IMR-90 (cell line): ENCODE results near the gene PCYT1B. TPM values are rescaled to one million over a fixed set of nuclear protein-coding genes. Genes with fewer than 3 reads are reported as not detected.

Source experiments
- ATAC-seq: fragments of 200-7000 bp; cut with Tn5 transposase; 2 replicates; pipeline ENCODE4 v1.9.1; 2020; ENCODE audit warnings: low read depth, mild to moderate bottlenecking, moderate library complexity
- BruUV-seq: library from RNA; stranded (reverse); fragments of 400-500 nt; replicated peaks from 2 replicates; lab custom pipeline; 2021; lab: Mats Ljungman, UMichigan
- CTCF ChIA-PET: fragments of 300-600 bp; formaldehyde crosslinking; extraction: SDS; loops from one replicate; lab custom pipeline; 2021; ENCODE audit warnings: antibody characterized with exemption; lab: Yijun Ruan, JAX
- POLR2A ChIA-PET: fragments of 300-600 bp; sonication (Branson Sonifier 250); formaldehyde crosslinking; loops from one replicate; lab custom pipeline; 2022; ENCODE audit warnings: antibody characterized with exemption; ENCODE audit not compliant: unreplicated experiment; lab: Charles Lee
- DNase-seq: peaks from one replicate; pipeline ENCODE4 v3.0.0; 2013
- H2AFZ ChIP-seq: replicated peaks from 2 replicates; pipeline ENCODE3; 2013; ENCODE audit warnings: low read length, mild to moderate bottlenecking; ENCODE audit not compliant: poor library complexity
- H2AK5ac ChIP-seq: 2 replicates; pipeline ENCODE4 v1.6.1; 2013; ENCODE audit warnings: low read depth, low read length, inconsistent platforms
- H2AK9ac ChIP-seq: replicated peaks from 2 replicates; pipeline ENCODE3; 2013; ENCODE audit warnings: mild to moderate bottlenecking, low read depth, low read length, moderate library complexity; ENCODE audit not compliant: poor library complexity
- H2BK120ac ChIP-seq: 2 replicates; pipeline ENCODE4 v1.6.1; 2013; ENCODE audit warnings: low read depth, low read length, inconsistent platforms
- H2BK15ac ChIP-seq: 3 replicates; pipeline ENCODE4 v1.6.1; 2013; ENCODE audit warnings: low read depth, low read length, inconsistent platforms
- H2BK20ac ChIP-seq: 2 replicates; pipeline ENCODE4 v1.6.1; 2013; ENCODE audit warnings: low read depth, mild to moderate bottlenecking, inconsistent platforms, low read length, moderate library complexity
- H2BK5ac ChIP-seq: 2 replicates; pipeline ENCODE4 v1.6.1; 2013; ENCODE audit warnings: mild to moderate bottlenecking, low read depth, low read length, inconsistent platforms; ENCODE audit not compliant: poor library complexity, severe bottlenecking
- H3K14ac ChIP-seq: replicated peaks from 2 replicates; pipeline ENCODE4 v1.6.1; 2013; ENCODE audit warnings: low read depth, low read length, inconsistent platforms
- H3K18ac ChIP-seq: 2 replicates; pipeline ENCODE4 v1.6.1; 2013; ENCODE audit warnings: low read depth, low read length, control low read depth
- H3K23ac ChIP-seq: 2 replicates; pipeline ENCODE4 v1.6.1; 2013; ENCODE audit warnings: low read depth, low read length, inconsistent platforms
- H3K27ac ChIP-seq: 2 replicates; pipeline ENCODE4 v1.5.1; 2013; ENCODE audit warnings: mild to moderate bottlenecking, control low read depth, low read length; ENCODE audit not compliant: insufficient read depth
- H3K27me3 ChIP-seq: 2 replicates; pipeline ENCODE4 v1.6.1; 2013; ENCODE audit warnings: low read length; ENCODE audit not compliant: control insufficient read depth, insufficient read depth
- H3K36me3 ChIP-seq: 2 replicates; pipeline ENCODE4 v1.6.1; 2013; ENCODE audit warnings: low read length, mixed read lengths; ENCODE audit not compliant: control insufficient read depth, insufficient read depth
- H3K4ac ChIP-seq: 2 replicates; pipeline ENCODE4 v1.6.1; 2013; ENCODE audit warnings: low read depth, low read length, inconsistent platforms
- H3K4me1 ChIP-seq: 2 replicates; pipeline ENCODE4 v1.6.1; 2013; ENCODE audit warnings: low read length, mixed read lengths; ENCODE audit not compliant: control insufficient read depth, insufficient read depth
- H3K4me2 ChIP-seq: 2 replicates; pipeline ENCODE4 v1.6.1; 2013; ENCODE audit warnings: low read depth, mild to moderate bottlenecking, control low read depth, low read length, moderate library complexity
- H3K4me3 ChIP-seq: 2 replicates; pipeline ENCODE4 v1.5.1; 2013; ENCODE audit warnings: low read depth, mild to moderate bottlenecking, control low read depth, low read length, moderate library complexity; ENCODE audit not compliant: insufficient read depth
- H3K56ac ChIP-seq: 2 replicates; pipeline ENCODE4 v1.6.1; 2013; ENCODE audit warnings: low read length, inconsistent platforms; ENCODE audit not compliant: insufficient read depth; ENCODE audit errors: extremely low read depth
- H3K79me1 ChIP-seq, 2 experiments: 2 replicates each; pipeline ENCODE4 v1.6.1; 2013; ENCODE audit warnings: low read length in 2 of 2, inconsistent platforms in 1 of 2, low read depth in 1 of 2
- H3K9ac ChIP-seq: 2 replicates; pipeline ENCODE4 v1.6.1; 2013; ENCODE audit warnings: low read depth, low read length, control low read depth
- H3K9me1 ChIP-seq: 2 replicates; pipeline ENCODE4 v1.6.1; 2013; ENCODE audit warnings: low read length, inconsistent platforms; ENCODE audit not compliant: insufficient read depth
- H3K9me3 ChIP-seq: 2 replicates; pipeline ENCODE4 v1.6.1; 2013; ENCODE audit warnings: low read length; ENCODE audit not compliant: control insufficient read depth, insufficient read depth
- H4K20me1 ChIP-seq: 2 replicates; pipeline ENCODE4 v1.6.1; 2013; ENCODE audit warnings: low read length, inconsistent platforms; ENCODE audit not compliant: insufficient read depth
- H4K5ac ChIP-seq: 2 replicates; pipeline ENCODE4 v1.6.1; 2013; ENCODE audit warnings: mild to moderate bottlenecking, low read depth, low read length, control low read depth
- H4K8ac ChIP-seq, 2 experiments: 2 replicates each; pipeline ENCODE4 v1.6.1; 2013; ENCODE audit warnings: low read depth in 2 of 2, low read length in 2 of 2, control low read depth in 1 of 2, inconsistent platforms in 1 of 2
- H4K91ac ChIP-seq: 2 replicates; pipeline ENCODE4 v1.6.1; 2013; ENCODE audit warnings: low read depth, low read length, inconsistent platforms; ENCODE audit not compliant: insufficient read depth
- CEBPB ChIP-seq: IDR thresholded peaks from 2 replicates; pipeline ENCODE4 v1.6.1; 2012; ENCODE audit warnings: low read depth, low read length, improper control_type of control experiment
- CHD1 ChIP-seq: IDR thresholded peaks from 2 replicates; pipeline ENCODE4 v1.6.1; 2012; ENCODE audit warnings: low read depth, low read length, improper control_type of control experiment
- ELK1 ChIP-seq: fragments of 150-350 bp; IDR thresholded peaks from 2 replicates; pipeline ENCODE4 v1.6.1; 2016; ENCODE audit warnings: low read depth, mild to moderate bottlenecking, low read length, moderate library complexity, borderline replicate concordance
- MAFK ChIP-seq: IDR thresholded peaks from 2 replicates; pipeline ENCODE4 v1.6.1; 2012; ENCODE audit warnings: low read depth, low read length, improper control_type of control experiment
- MXI1 ChIP-seq: IDR thresholded peaks from 2 replicates; pipeline ENCODE4 v1.6.1; 2012; ENCODE audit warnings: low read depth, mild to moderate bottlenecking, low read length, moderate library complexity, borderline replicate concordance
- RCOR1 ChIP-seq: IDR thresholded peaks from 2 replicates; pipeline ENCODE4 v1.6.1; 2012; ENCODE audit warnings: mild to moderate bottlenecking, low read length, improper control_type of control experiment; ENCODE audit not compliant: insufficient replicate concordance
- WGBS, 2 experiments: methylation state at CpG; one replicate each; pipeline versions ENCODE4 v1.1.5 to v1.1.7; 2013; ENCODE audit warnings: missing lambda C conversion rate in 2 of 2; ENCODE audit not compliant: insufficient read length in 1 of 2; ENCODE audit errors: extremely low coverage in 2 of 2; 5-methylcytosine and 5-hydroxymethylcytosine counted together
- dilution Hi-C: fragments of 300-500 bp; cut with HindIII; formaldehyde crosslinking; loops from one replicate; pipeline ENCODE4 v1.14.3; 2018; ENCODE audit warnings: low sequenced_read_pairs; ENCODE audit not compliant: unreplicated experiment
- in situ Hi-C: fragments of 300-500 bp; cut with MboI; formaldehyde crosslinking; loops from 3 replicates; pipeline ENCODE4 v1.14.3; 2019; ENCODE audit warnings: low sequenced_read_pairs, inconsistent platforms, mixed read lengths
- intact Hi-C: fragments of 100-400 bp; cut with micrococcal nuclease; formaldehyde crosslinking; loops from 2 replicates; pipeline ENCODE4 v1.10.0; 2022
- polyA plus RNA-seq, 3 experiments: library from polyadenylated mRNA; depleted of rRNA; stranded (reverse); fragments of >200 nt; gene quantifications; 2 replicates each; pipeline ENCODE4 v1.2.3, GENCODE V29; 2012; ENCODE audit warnings: low replicate concordance in 1 of 3
- total RNA-seq: library from RNA; depleted of rRNA; stranded (reverse); fragments of >200 nt; gene quantifications from 2 replicates; pipeline ENCODE4 v1.2.3, GENCODE V29; 2012
- TF ChIP-seq, protein P1 (sequence below): conservative IDR thresholded peaks from 2 replicates; pipeline ENCODE4 v1.5.1; 2012; ENCODE audit warnings: mild to moderate bottlenecking, low read depth, low read length, improper control_type of control experiment

The PCYT1B gene
- total and polyA plus RNA-seq, 2 of the 4 experiments (the other 2 are of a cell fraction), result under 0.01 to 0.09 TPM

DNA sequence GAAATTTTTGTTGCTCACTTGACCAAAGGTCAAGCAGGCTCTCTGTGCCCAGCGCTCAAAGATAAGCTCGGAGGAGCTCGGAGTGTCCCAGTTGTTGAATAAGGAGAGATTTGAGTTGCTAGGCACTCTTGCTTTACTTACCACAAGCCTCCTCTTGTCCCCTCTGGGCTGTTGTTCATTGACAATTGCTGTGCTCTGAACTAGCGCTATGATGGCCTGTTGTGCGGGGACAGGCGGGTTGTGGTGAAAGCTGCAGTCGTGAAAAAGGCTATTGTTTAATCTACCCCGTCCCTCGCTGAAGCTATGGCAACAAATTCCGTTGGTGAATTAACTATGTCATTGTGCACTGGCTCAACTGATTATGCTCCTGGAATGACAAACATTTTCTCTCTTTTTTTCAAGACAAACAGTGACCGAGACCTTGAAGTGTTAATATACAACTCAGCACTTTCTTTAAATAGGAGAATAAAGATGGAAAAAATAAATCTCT lies 25.6 kb upstream of the PCYT1B start:
- DNase-seq (no peak), ATAC-seq (no peak)
- H2BK5ac ChIP-seq, result no peak overlapping the region
- H2AFZ ChIP-seq, result no peak overlapping the region
- H3K4me2 ChIP-seq, result no peak overlapping the region
- H2AK9ac ChIP-seq, result no peak overlapping the region
- H3K9me1 ChIP-seq, result no peaks in the 10 kb centered on the region
- no peak overlapping the region for H3K9ac ChIP-seq
- H4K5ac ChIP-seq, result no peak overlapping the region
- dilution Hi-C loops, result no loop called here
- no peak overlapping the region for H4K8ac ChIP-seq
- H3K18ac ChIP-seq, result no peak overlapping the region
- no peaks in the 10 kb centered on the region for H3K36me3 ChIP-seq
- H4K20me1 ChIP-seq, result no peaks in the 10 kb centered on the region
- H2BK20ac ChIP-seq, result no peak overlapping the region
- no peaks in the 10 kb centered on the region for H3K9me3 ChIP-seq
- no peak overlapping the region for H3K56ac ChIP-seq
- BruUV-seq, result no TSS peak
- no peak overlapping the region for H2BK120ac ChIP-seq
- no peak overlapping the region for H3K4ac ChIP-seq
- no peak overlapping the region for H2AK5ac ChIP-seq
- peaks cover 5% of the 10 kb centered on the region; the same call in 1 of the 2 replicates for H3K27me3 ChIP-seq
- H2BK15ac ChIP-seq, result no peak overlapping the region
- intact Hi-C loops, result no loop called here
- CTCF ChIA-PET, result no interaction called here
- no peaks in the 10 kb centered on the region for H3K4me1 ChIP-seq
- POLR2A ChIA-PET, result no interaction called here
- no peaks in the 10 kb centered on the region for H3K79me1 ChIP-seq
- in situ Hi-C loops, result no loop called here
- TF ChIP-seq RCOR1 (no peak), CEBPB (no peak), MAFK (no peak), ELK1 (no peak), CHD1 (no peak), MXI1 (no peak)
- TF ChIP-seq, protein P1, sequence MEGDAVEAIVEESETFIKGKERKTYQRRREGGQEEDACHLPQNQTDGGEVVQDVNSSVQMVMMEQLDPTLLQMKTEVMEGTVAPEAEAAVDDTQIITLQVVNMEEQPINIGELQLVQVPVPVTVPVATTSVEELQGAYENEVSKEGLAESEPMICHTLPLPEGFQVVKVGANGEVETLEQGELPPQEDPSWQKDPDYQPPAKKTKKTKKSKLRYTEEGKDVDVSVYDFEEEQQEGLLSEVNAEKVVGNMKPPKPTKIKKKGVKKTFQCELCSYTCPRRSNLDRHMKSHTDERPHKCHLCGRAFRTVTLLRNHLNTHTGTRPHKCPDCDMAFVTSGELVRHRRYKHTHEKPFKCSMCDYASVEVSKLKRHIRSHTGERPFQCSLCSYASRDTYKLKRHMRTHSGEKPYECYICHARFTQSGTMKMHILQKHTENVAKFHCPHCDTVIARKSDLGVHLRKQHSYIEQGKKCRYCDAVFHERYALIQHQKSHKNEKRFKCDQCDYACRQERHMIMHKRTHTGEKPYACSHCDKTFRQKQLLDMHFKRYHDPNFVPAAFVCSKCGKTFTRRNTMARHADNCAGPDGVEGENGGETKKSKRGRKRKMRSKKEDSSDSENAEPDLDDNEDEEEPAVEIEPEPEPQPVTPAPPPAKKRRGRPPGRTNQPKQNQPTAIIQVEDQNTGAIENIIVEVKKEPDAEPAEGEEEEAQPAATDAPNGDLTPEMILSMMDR, result no peak
- H3K27ac ChIP-seq, result no peak overlapping the region
- no peak overlapping the region for H4K91ac ChIP-seq
- no peak overlapping the region for H3K23ac ChIP-seq
- H3K14ac ChIP-seq, result no peak overlapping the region
- WGBS, 2 experiments, result 80% methylated on average over 3 of the region's 11 CpGs; no CpG with 5 or more reads in 1 of the 2 experiments
- no peak overlapping the region for H3K4me3 ChIP-seq
